H9 (cell line): ENCODE measurements around the gene MYO1D. TPM values are rescaled to one million over a fixed set of nuclear protein-coding genes. Genes with fewer than 3 reads are reported as not detected.

Experiments
- DNase-seq: peaks from one replicate; pipeline ENCODE4 v3.0.0-alpha.2; 2017
- H2AFZ ChIP-seq: one replicate; pipeline ENCODE4 v1.6.1; 2013; ENCODE audit warnings: mild to moderate bottlenecking, low read length, control low read depth, moderate library complexity
- H2AK5ac ChIP-seq: 2 replicates; pipeline ENCODE4 v1.6.1; 2013; ENCODE audit warnings: low read length, control low read depth, mixed read lengths; ENCODE audit not compliant: insufficient read length
- H2BK120ac ChIP-seq: one replicate; pipeline ENCODE4 v1.6.1; 2013; ENCODE audit warnings: low read depth, mild to moderate bottlenecking, low read length, control low read depth, inconsistent platforms; ENCODE audit not compliant: poor library complexity, severe bottlenecking
- H2BK12ac ChIP-seq: 2 replicates; pipeline ENCODE4 v1.6.1; 2013; ENCODE audit warnings: low read length, control low read depth, mixed read lengths, low read depth; ENCODE audit not compliant: insufficient read length
- H2BK15ac ChIP-seq: 2 replicates; pipeline ENCODE4 v1.6.1; 2013; ENCODE audit warnings: low read depth, low read length, control low read depth
- H2BK20ac ChIP-seq: one replicate; pipeline ENCODE4 v1.6.1; 2013; ENCODE audit warnings: low read depth, mild to moderate bottlenecking, low read length, control low read depth, inconsistent platforms; ENCODE audit not compliant: poor library complexity, severe bottlenecking
- H2BK5ac ChIP-seq: 2 replicates; pipeline ENCODE4 v1.6.1; 2013; ENCODE audit warnings: low read length, control low read depth, mixed read lengths; ENCODE audit not compliant: insufficient read length
- H3K14ac ChIP-seq: 2 replicates; pipeline ENCODE4 v1.6.1; 2013; ENCODE audit warnings: low read length, control low read depth; ENCODE audit not compliant: insufficient read depth
- H3K18ac ChIP-seq: 2 replicates; pipeline ENCODE4 v1.6.1; 2013; ENCODE audit warnings: low read depth, mild to moderate bottlenecking, mixed read lengths, low read length, control low read depth; ENCODE audit not compliant: insufficient read length
- H3K23ac ChIP-seq: 2 replicates; pipeline ENCODE4 v1.6.1; 2013; ENCODE audit warnings: low read length, control low read depth, mixed read lengths, low read depth; ENCODE audit not compliant: insufficient read length
- H3K23me2 ChIP-seq: 2 replicates; pipeline ENCODE4 v1.6.1; 2013; ENCODE audit warnings: low read depth, mild to moderate bottlenecking, mixed read lengths, low read length, control low read depth; ENCODE audit not compliant: insufficient read length, poor library complexity, severe bottlenecking
- H3K27ac ChIP-seq: 2 replicates; pipeline ENCODE4 v1.5.1; 2013; ENCODE audit warnings: low read length, control low read depth, mixed read lengths, low read depth; ENCODE audit not compliant: insufficient read length
- H3K27me3 ChIP-seq: 2 replicates; pipeline ENCODE4 v1.6.1; 2013; ENCODE audit warnings: low read length, control low read depth, inconsistent platforms; ENCODE audit not compliant: insufficient read depth
- H3K4ac ChIP-seq: 2 replicates; pipeline ENCODE4 v1.6.1; 2013; ENCODE audit warnings: low read depth, mild to moderate bottlenecking, control low read depth, inconsistent platforms, low read length, moderate library complexity
- H3K4me1 ChIP-seq: 2 replicates; pipeline ENCODE4 v1.6.1; 2013; ENCODE audit warnings: low read length, control low read depth, inconsistent platforms; ENCODE audit not compliant: insufficient read depth
- H3K4me2 ChIP-seq: 2 replicates; pipeline ENCODE4 v1.6.1; 2013; ENCODE audit warnings: low read length, control low read depth, mixed read lengths; ENCODE audit not compliant: insufficient read length, insufficient read depth
- H3K56ac ChIP-seq: 2 replicates; pipeline ENCODE4 v1.6.1; 2013; ENCODE audit warnings: low read depth, mild to moderate bottlenecking, mixed read lengths, low read length, control low read depth; ENCODE audit not compliant: insufficient read length
- H3K79me1 ChIP-seq: 2 replicates; pipeline ENCODE4 v1.6.1; 2013; ENCODE audit warnings: low read depth, mild to moderate bottlenecking, moderate library complexity, low read length, control low read depth, inconsistent platforms; ENCODE audit not compliant: insufficient read depth, poor library complexity, severe bottlenecking
- H3K79me2 ChIP-seq: 2 replicates; pipeline ENCODE4 v1.6.1; 2013; ENCODE audit warnings: low read length, control low read depth, inconsistent platforms; ENCODE audit not compliant: insufficient read depth
- H3K9ac ChIP-seq: 2 replicates; pipeline ENCODE4 v1.6.1; 2013; ENCODE audit warnings: low read length, control low read depth, mixed read lengths; ENCODE audit not compliant: insufficient read length; ENCODE audit errors: extremely low read depth
- H3K9me3 ChIP-seq: one replicate; pipeline ENCODE4 v1.6.1; 2013; ENCODE audit warnings: low read depth, low read length, inconsistent platforms; ENCODE audit not compliant: control insufficient read depth
- H3T11ph ChIP-seq: one replicate; pipeline ENCODE4 v1.6.1; 2013; ENCODE audit warnings: mild to moderate bottlenecking, low read length, control low read depth, inconsistent platforms
- H4K20me1 ChIP-seq: one replicate; pipeline ENCODE4 v1.6.1; 2013; ENCODE audit not compliant: control insufficient read depth, insufficient read length, insufficient read depth
- H4K5ac ChIP-seq: 2 replicates; pipeline ENCODE4 v1.6.1; 2013; ENCODE audit warnings: low read depth, mild to moderate bottlenecking, mixed read lengths, low read length, control low read depth; ENCODE audit not compliant: insufficient read length
- H4K8ac ChIP-seq: replicated peaks from 2 replicates; pipeline ENCODE4 v1.6.1; 2013; ENCODE audit warnings: low read length, control low read depth, mixed read lengths, low read depth; ENCODE audit not compliant: insufficient read length
- H4K91ac ChIP-seq: 2 replicates; pipeline ENCODE4 v1.6.1; 2013; ENCODE audit warnings: low read depth, mild to moderate bottlenecking, moderate library complexity, mixed read lengths, low read length, control low read depth; ENCODE audit not compliant: insufficient read length
- H3K27ac Mint-ChIP-seq, 3 experiments: 2 replicates in 2 of 3; 3 replicates in 1 of 3; pipeline ENCODE4 v1.8.0; 2020 to 2021; ENCODE audit warnings: mixed read lengths in 3 of 3, mild to moderate bottlenecking in 1 of 3, moderate library complexity in 1 of 3
- H3K27me3 Mint-ChIP-seq: 2 replicates; pipeline ENCODE4 v1.8.0; 2021; ENCODE audit warnings: low read depth, mild to moderate bottlenecking, moderate library complexity, mixed read lengths
- H3K36me3 Mint-ChIP-seq, 3 experiments: 2 replicates in 2 of 3; 3 replicates in 1 of 3; pipeline ENCODE4 v1.8.0; 2020 to 2021; ENCODE audit warnings: low read depth in 3 of 3, mixed read lengths in 3 of 3; ENCODE audit not compliant: insufficient read depth in 1 of 3
- H3K4me1 Mint-ChIP-seq, 2 experiments: 2 replicates each; pipeline ENCODE4 v1.8.0; 2020; ENCODE audit warnings: mixed read lengths in 2 of 2
- H3K4me3 Mint-ChIP-seq, 2 experiments: 2 replicates in 1 of 2; 3 replicates in 1 of 2; pipeline ENCODE4 v1.8.0; 2020 to 2021; ENCODE audit warnings: mild to moderate bottlenecking in 2 of 2, mixed read lengths in 2 of 2, moderate library complexity in 1 of 2
- H3K9me3 Mint-ChIP-seq, 2 experiments: 2 replicates in 1 of 2; 3 replicates in 1 of 2; pipeline ENCODE4 v1.8.0; 2020; ENCODE audit warnings: mild to moderate bottlenecking in 2 of 2, mixed read lengths in 2 of 2, moderate library complexity in 1 of 2
- CTCF ChIP-seq: fragments of 200-600 bp; sonication (generic); conservative IDR thresholded peaks from 3 replicates; pipeline ENCODE4 v1.8.0; 2021; ENCODE audit warnings: antibody characterized with exemption, mild to moderate bottlenecking
- WGBS: extraction: QIAGEN DNeasy Blood & Tissue Kit; methylation state at CpG from one replicate; pipeline ENCODE4 v1.1.7; 2013; ENCODE audit warnings: missing lambda C conversion rate, low lambda C conversion rate, mixed read lengths; ENCODE audit not compliant: insufficient read length; ENCODE audit errors: extremely low coverage; 5-methylcytosine and 5-hydroxymethylcytosine counted together
- total RNA-seq: library from RNA; stranded (reverse); gene quantifications from 2 replicates; pipeline ENCODE4 v1.2.1, GENCODE V29; 2021

Gene MYO1D
- total RNA-seq, 1 experiment from 2014 or later: 19.0 TPM

- Histone ChIP-seq H2BK120ac (no peak overlapping the region), H4K8ac (no peak overlapping the region), H3K23me2 (peaks cover 5% of the 10 kb centered on the region), H2BK15ac (no peak overlapping the region), H4K20me1 (no peaks in the 10 kb centered on the region), H3K9me3 (no peaks in the 10 kb centered on the region), H3K27ac (no peak overlapping the region), H3K27me3 (no peaks in the 10 kb centered on the region), H3K23ac (no peak overlapping the region), H3T11ph (no peak overlapping the region), H3K4me1 (peaks cover 18% of the 10 kb centered on the region; the same call in 1 of the 2 replicates), H2AFZ (no peak overlapping the region), H2BK5ac (no peak overlapping the region), H2AK5ac (no peak overlapping the region), H4K5ac (no peak overlapping the region), H3K4ac (no peak overlapping the region), H3K9ac (no peak overlapping the region), H3K56ac (no peak overlapping the region), H2BK12ac (no peak overlapping the region), H2BK20ac (no peak overlapping the region), H3K4me2 (no peak overlapping the region), H3K79me2 (no peaks in the 10 kb centered on the region), H3K79me1 (no peaks in the 10 kb centered on the region), H3K18ac (no peak overlapping the region), H3K14ac (no peak overlapping the region), H4K91ac (no peak overlapping the region)
- Mint-ChIP-seq H3K4me3 (no peak overlapping the region; a peak in 1 of 5 replicates), H3K27ac (peak overlapping the region; percentile 19 to 73 (median 66); a peak in 5 of 7 replicates), H3K9me3 (no peaks in the 10 kb centered on the region), H3K36me3 (no peaks in the 10 kb centered on the region), H3K27me3 (peaks cover 8% of the 10 kb centered on the region), H3K4me1 (peaks cover 39 to 47% of the 10 kb centered on the region in 2 experiments)
- DNase-seq: no peak
- no CpG with 5 or more reads among the region's 11 CpGs for WGBS
- TF ChIP-seq CTCF: no peak
Measured at GRCh38 chr17:32523017-32523680, 353.8 kb downstream of the MYO1D start.
